HepG2 (cell line): ENCODE results near the gene C2orf76. TPM values are rescaled to one million over a fixed set of nuclear protein-coding genes. Genes with fewer than 3 reads are reported as not detected.

ENCODE experiments used
- ARID5B ChIP-seq: IDR thresholded peaks from 2 replicates; pipeline ENCODE4 v1.4.0; 2020; ENCODE audit warnings: mild to moderate bottlenecking, missing genetic modification reagents
- ELF1 ChIP-seq: sonication (generic); formaldehyde crosslinking; IDR thresholded peaks from 2 replicates; pipeline ENCODE4 v1.4.0; 2020; ENCODE audit warnings: missing genetic modification reagents
- ESRRA ChIP-seq: sonication (generic); formaldehyde crosslinking; IDR thresholded peaks from 2 replicates; pipeline ENCODE4 v1.5.1; 2020; ENCODE audit warnings: mild to moderate bottlenecking, low read depth, missing genetic modification reagents
- GATAD2A ChIP-seq: IDR thresholded peaks from 2 replicates; pipeline ENCODE4 v1.6.1; 2016
- HDAC1 ChIP-seq: sonication (generic); formaldehyde crosslinking; IDR thresholded peaks from 2 replicates; pipeline ENCODE4 v1.5.1; 2020; ENCODE audit warnings: mild to moderate bottlenecking, missing genetic modification reagents
- HMG20A ChIP-seq: IDR thresholded peaks from 2 replicates; pipeline ENCODE4 v1.6.1; 2016; ENCODE audit warnings: borderline replicate concordance
- HNF4G ChIP-seq, 2 experiments: sonication (generic) in 1 of 2; formaldehyde crosslinking in 1 of 2; IDR thresholded peaks; 2 replicates each; pipeline versions ENCODE4 v1.4.0 to v1.6.1; 2011 to 2020; ENCODE audit warnings: borderline replicate concordance in 2 of 2, low read depth in 2 of 2, mild to moderate bottlenecking in 2 of 2, low read length in 1 of 2, missing genetic modification reagents in 1 of 2, moderate library complexity in 1 of 2
- MED1 ChIP-seq: sonication (generic); formaldehyde crosslinking; IDR thresholded peaks from 2 replicates; pipeline ENCODE4 v1.4.0; 2020; ENCODE audit warnings: missing genetic modification reagents
- MEF2D ChIP-seq: sonication (generic); formaldehyde crosslinking; IDR thresholded peaks from 2 replicates; pipeline ENCODE4 v1.5.1; 2020; ENCODE audit warnings: mild to moderate bottlenecking, missing genetic modification reagents
- NR2F6 ChIP-seq, 2 experiments: IDR thresholded peaks; 2 replicates each; pipeline ENCODE4 v1.6.1; 2016; ENCODE audit warnings: antibody characterized with exemption in 1 of 2, mild to moderate bottlenecking in 1 of 2
- PPARG ChIP-seq: conservative IDR thresholded peaks from 2 replicates; pipeline ENCODE4 v1.6.1; 2016; ENCODE audit warnings: missing biosample characterization, missing genetic modification reagents
- SOX5 ChIP-seq: IDR thresholded peaks from 2 replicates; pipeline ENCODE4 v1.6.1; 2016; ENCODE audit warnings: borderline replicate concordance
- ZFP91 ChIP-seq: sonication (generic); formaldehyde crosslinking; IDR thresholded peaks from 2 replicates; pipeline ENCODE4 v1.9.0; 2022; ENCODE audit warnings: missing genetic modification reagents, mild to moderate bottlenecking, borderline replicate concordance
- ZNF644 ChIP-seq: IDR thresholded peaks from 2 replicates; pipeline ENCODE4 v1.6.1; 2016; ENCODE audit warnings: low read depth
- ZNF709 ChIP-seq: sonication (generic); formaldehyde crosslinking; IDR thresholded peaks from 2 replicates; pipeline ENCODE4 v1.5.0; 2020; ENCODE audit warnings: mild to moderate bottlenecking, missing genetic modification reagents
- polyA plus RNA-seq, 8 experiments: library from polyadenylated mRNA; depleted of rRNA in 3 of 8; stranded (reverse) in 7 of 8; unstranded in 1 of 8; fragments of >200 nt; fragmentation: Illumina TruSeq in 4 of 8; extraction: Trizol in 4 of 8; gene quantifications; 2 replicates each; pipeline versions ENCODE4 v1.2.1 to v1.2.3, GENCODE V29; 2011 to 2016; ENCODE audit warnings: low read depth in 4 of 8, missing spikeins in 1 of 8, mixed read lengths in 1 of 8; ENCODE audit not compliant: insufficient read depth in 1 of 8
- total RNA-seq, 5 experiments: library from RNA; depleted of rRNA; stranded (reverse); fragments of >200 nt; fragmentation: Illumina TruSeq; extraction: Trizol; gene quantifications; 2 replicates each; pipeline ENCODE4 v1.2.3, GENCODE V29; 2016; ENCODE audit warnings: low read depth in 1 of 5
- TF ChIP-seq, protein P1 (sequence below): sonication (generic); formaldehyde crosslinking; IDR thresholded peaks from 2 replicates; pipeline ENCODE4 v1.4.0; 2020; ENCODE audit warnings: missing genetic modification reagents, borderline replicate concordance
- TF ChIP-seq, protein P2 (sequence below): IDR thresholded peaks from 2 replicates; pipeline ENCODE4 v1.6.1; 2016; ENCODE audit warnings: mild to moderate bottlenecking

The C2orf76 gene
- total and polyA plus RNA-seq, 2 of the 13 experiments (the other 11 are each of a cell fraction or from before 2014, with no cell fraction given): 7.7 to 8.5 TPM

DNA sequence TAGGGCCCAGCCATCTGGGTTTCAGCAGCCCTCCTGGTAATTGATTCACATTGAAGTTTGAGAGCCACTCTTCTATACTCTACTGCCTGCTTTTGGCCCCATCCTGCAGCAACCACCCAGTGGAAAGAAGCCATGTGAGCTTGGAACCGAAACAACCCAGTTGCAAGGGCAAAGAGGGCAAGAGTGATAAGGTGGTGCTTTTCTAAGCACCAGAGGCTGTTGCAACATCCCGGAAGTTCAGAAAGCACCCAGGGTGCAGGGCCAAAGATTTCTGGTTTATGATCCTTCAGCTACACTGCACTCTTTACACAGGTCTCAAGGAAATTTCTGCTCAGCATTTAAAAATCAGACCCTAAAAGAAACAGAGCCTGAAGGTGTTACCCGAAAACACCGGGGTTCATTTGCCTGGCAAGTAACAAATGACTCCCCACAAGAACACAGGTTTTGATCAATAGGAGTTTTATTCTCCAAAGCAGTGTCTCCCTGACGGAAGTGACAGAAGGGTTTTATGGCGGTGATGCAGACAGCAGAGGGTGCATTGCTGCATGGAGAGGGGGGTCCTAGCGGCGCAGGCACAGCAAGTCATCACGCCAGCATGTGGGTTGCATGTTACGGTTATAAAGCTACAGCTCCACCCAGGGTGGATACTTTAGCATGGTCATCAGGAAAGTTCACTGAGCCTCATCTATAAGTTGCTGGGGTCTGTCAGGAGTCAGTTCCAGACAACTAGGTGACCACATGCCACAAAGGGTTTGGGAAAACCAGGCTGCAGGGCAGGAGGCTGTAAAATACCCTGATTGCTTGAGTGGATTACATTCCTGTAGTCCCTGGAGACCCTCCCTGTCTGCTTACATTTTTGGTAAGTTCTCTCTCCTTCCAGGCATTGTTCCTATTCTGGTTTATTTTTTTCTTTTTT, 36.3 kb upstream of the C2orf76 start (continued):
- TF ChIP-seq ARID5B (peak; percentile 85), ESRRA (CRISPR knock-in tag) (peak; percentile 95), ZNF644 (CRISPR knock-in tag) (peak; percentile 88), HDAC1 (peak; percentile 54; the same call in 1 of the 2 replicates), NR2F6 (IDR thresholded peaks at IDR 0.05) (peak; percentile 40; the same call in 1 of the 2 replicates), NR2F6 (CRISPR knock-in tag; IDR thresholded peaks at IDR 0.05) (peak; percentile 70), SOX5 (CRISPR knock-in tag) (peak; percentile 41; the same call in 1 of the 2 replicates), MED1 (CRISPR knock-in tag) (peak; percentile 57), ZNF709 (CRISPR knock-in tag) (peak; percentile 32; the same call in 1 of the 2 replicates), PPARG (CRISPR knock-in tag) (no peak), GATAD2A (CRISPR knock-in tag) (peak; percentile 76), ELF1 (CRISPR knock-in tag) (peak; percentile 97), ZFP91 (CRISPR knock-in tag) (no peak), HNF4G (IDR thresholded peaks at IDR 0.05; ENCODE audit: borderline replicate concordance, low read depth, low read length) (peak; percentile 27; the same call in 1 of the 2 replicates), HNF4G (CRISPR knock-in tag; IDR thresholded peaks at IDR 0.05; ENCODE audit: borderline replicate concordance, low read depth) (no peak), MEF2D (CRISPR knock-in tag) (0 out of 2 replicates have a peak, but pooled peaks have one; percentile 23), HMG20A (CRISPR knock-in tag) (peak; percentile 49; the same call in 1 of the 2 replicates)
- TF ChIP-seq, protein P1, sequence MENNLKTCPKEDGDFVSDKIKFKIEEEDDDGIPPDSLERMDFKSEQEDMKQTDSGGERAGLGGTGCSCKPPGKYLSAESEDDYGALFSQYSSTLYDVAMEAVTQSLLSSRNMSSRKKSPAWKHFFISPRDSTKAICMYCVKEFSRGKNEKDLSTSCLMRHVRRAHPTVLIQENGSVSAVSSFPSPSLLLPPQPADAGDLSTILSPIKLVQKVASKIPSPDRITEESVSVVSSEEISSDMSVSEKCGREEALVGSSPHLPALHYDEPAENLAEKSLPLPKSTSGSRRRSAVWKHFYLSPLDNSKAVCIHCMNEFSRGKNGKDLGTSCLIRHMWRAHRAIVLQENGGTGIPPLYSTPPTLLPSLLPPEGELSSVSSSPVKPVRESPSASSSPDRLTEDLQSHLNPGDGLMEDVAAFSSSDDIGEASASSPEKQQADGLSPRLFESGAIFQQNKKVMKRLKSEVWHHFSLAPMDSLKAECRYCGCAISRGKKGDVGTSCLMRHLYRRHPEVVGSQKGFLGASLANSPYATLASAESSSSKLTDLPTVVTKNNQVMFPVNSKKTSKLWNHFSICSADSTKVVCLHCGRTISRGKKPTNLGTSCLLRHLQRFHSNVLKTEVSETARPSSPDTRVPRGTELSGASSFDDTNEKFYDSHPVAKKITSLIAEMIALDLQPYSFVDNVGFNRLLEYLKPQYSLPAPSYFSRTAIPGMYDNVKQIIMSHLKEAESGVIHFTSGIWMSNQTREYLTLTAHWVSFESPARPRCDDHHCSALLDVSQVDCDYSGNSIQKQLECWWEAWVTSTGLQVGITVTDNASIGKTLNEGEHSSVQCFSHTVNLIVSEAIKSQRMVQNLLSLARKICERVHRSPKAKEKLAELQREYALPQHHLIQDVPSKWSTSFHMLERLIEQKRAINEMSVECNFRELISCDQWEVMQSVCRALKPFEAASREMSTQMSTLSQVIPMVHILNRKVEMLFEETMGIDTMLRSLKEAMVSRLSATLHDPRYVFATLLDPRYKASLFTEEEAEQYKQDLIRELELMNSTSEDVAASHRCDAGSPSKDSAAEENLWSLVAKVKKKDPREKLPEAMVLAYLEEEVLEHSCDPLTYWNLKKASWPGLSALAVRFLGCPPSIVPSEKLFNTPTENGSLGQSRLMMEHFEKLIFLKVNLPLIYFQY (CRISPR knock-in tag): peak; percentile 68; the same call in 1 of the 2 replicates
- TF ChIP-seq, protein P2, sequence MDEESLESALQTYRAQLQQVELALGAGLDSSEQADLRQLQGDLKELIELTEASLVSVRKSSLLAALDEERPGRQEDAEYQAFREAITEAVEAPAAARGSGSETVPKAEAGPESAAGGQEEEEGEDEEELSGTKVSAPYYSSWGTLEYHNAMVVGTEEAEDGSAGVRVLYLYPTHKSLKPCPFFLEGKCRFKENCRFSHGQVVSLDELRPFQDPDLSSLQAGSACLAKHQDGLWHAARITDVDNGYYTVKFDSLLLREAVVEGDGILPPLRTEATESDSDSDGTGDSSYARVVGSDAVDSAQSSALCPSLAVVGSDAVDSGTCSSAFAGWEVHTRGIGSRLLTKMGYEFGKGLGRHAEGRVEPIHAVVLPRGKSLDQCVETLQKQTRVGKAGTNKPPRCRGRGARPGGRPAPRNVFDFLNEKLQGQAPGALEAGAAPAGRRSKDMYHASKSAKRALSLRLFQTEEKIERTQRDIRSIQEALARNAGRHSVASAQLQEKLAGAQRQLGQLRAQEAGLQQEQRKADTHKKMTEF: peak; percentile 53; the same call in 1 of the 2 replicates
